ENCODE results near the gene TMEM229B. TPM values are rescaled to one million over a fixed set of nuclear protein-coding genes. Genes with fewer than 3 reads are reported as not detected.

Gene TMEM229B
- total and polyA plus RNA-seq, 2 donors (not counting 1 experiment from before 2014, with no cell fraction given), result 0.68 to 0.99 TPM

DNA sequence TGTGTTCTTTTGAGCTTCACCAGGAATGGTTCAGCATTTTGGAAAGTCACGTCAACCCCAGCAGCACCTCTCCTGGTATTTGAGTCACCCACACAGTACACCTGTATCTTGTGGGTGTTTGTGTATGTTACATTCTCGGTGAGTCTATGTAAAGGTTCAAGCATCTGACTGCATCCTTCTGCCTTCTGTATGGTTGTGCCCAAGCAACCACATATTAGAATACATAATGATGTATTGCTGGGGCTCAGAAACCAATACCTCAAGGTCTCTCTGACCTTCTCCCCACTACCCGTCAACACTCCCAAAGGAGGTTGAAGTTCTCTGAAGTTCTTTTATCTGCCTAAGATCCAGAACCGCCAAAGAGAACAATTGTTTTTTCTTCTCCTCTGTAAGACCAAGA, 9.2 kb upstream of the TMEM229B start:
- no peaks in the 10 kb centered on the region for H3K9me3 ChIP-seq (ENCODE audit: control insufficient read depth, insufficient read depth, low read depth, low read length)
- H3K79me2 ChIP-seq (ENCODE audit: control insufficient read depth, insufficient read depth, low read length), result no peaks in the 10 kb centered on the region
- H3K9ac ChIP-seq (ENCODE audit: insufficient read depth, low read length), result no peak overlapping the region
- H2AFZ ChIP-seq (ENCODE audit: low read length), result no peak overlapping the region
- no peak overlapping the region for H3K27ac ChIP-seq (ENCODE audit: insufficient read depth, low read length)
- no peak overlapping the region for H3K4me3 ChIP-seq (replicated peaks in 1 of 4; ENCODE audit: control extremely low read depth in 1 of 4, insufficient read depth in 1 of 4, low read depth in 3 of 4, low read length in 4 of 4)
- H3K27me3 ChIP-seq (ENCODE audit: control insufficient read depth, insufficient read depth, low read length), result no peaks in the 10 kb centered on the region
- no peaks in the 10 kb centered on the region for H4K20me1 ChIP-seq (ENCODE audit: control insufficient read depth, extremely low read depth, insufficient read depth, low read length)
- no peaks in the 10 kb centered on the region for H3K36me3 ChIP-seq (ENCODE audit: control insufficient read depth, insufficient read depth, low read length)
- H3K4me2 ChIP-seq (ENCODE audit: extremely low read depth, insufficient read depth, low read length), result no peak overlapping the region
- H3K4me1 ChIP-seq (ENCODE audit: control insufficient read depth, extremely low read depth, insufficient read depth, low read length), result no peaks in the 10 kb centered on the region
- DNase-seq (ENCODE audit: low read depth in 2 of 2), result no peak
- no peak for TF ChIP-seq EZH2 (IDR thresholded peaks at IDR 0.05; ENCODE audit: low read length, missing control alignments)
- TF ChIP-seq, protein P1, sequence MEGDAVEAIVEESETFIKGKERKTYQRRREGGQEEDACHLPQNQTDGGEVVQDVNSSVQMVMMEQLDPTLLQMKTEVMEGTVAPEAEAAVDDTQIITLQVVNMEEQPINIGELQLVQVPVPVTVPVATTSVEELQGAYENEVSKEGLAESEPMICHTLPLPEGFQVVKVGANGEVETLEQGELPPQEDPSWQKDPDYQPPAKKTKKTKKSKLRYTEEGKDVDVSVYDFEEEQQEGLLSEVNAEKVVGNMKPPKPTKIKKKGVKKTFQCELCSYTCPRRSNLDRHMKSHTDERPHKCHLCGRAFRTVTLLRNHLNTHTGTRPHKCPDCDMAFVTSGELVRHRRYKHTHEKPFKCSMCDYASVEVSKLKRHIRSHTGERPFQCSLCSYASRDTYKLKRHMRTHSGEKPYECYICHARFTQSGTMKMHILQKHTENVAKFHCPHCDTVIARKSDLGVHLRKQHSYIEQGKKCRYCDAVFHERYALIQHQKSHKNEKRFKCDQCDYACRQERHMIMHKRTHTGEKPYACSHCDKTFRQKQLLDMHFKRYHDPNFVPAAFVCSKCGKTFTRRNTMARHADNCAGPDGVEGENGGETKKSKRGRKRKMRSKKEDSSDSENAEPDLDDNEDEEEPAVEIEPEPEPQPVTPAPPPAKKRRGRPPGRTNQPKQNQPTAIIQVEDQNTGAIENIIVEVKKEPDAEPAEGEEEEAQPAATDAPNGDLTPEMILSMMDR (conservative IDR thresholded peaks at IDR 0.05 in 1 of 2, IDR thresholded peaks at IDR 0.05 in 1 of 2; ENCODE audit: low read depth in 1 of 2, low read length in 2 of 2), result no peak

DNA sequence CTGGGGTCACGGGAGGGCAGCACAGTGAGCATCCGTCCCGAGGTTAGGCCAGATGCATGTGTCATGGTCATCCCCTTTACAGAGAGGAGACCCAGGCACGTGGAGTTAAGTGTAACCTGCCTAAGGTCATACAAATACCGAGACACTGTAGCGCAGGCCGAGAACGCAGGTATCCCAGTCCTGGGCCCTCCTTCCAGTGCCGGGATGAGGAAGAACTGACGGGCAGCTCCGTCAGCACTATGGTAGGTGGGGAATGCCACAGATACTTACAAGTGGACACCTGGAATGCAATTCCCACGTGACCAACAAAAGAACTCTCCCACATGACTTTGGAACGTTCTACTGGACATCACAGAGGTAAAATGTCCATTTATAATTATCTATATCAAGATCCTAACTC, 8.7 kb upstream of the TMEM229B start:
- Histone ChIP-seq H3K36me3 (ENCODE audit: control insufficient read depth, insufficient read depth, low read length) (no peaks in the 10 kb centered on the region), H3K27ac (ENCODE audit: insufficient read depth, low read length) (no peak overlapping the region), H3K27me3 (ENCODE audit: control insufficient read depth, insufficient read depth, low read length) (no peaks in the 10 kb centered on the region), H3K4me2 (ENCODE audit: extremely low read depth, insufficient read depth, low read length) (no peak overlapping the region), H4K20me1 (ENCODE audit: control insufficient read depth, extremely low read depth, insufficient read depth, low read length) (no peaks in the 10 kb centered on the region), H3K9ac (ENCODE audit: insufficient read depth, low read length) (no peak overlapping the region), H2AFZ (ENCODE audit: low read length) (no peak overlapping the region), H3K9me3 (ENCODE audit: control insufficient read depth, insufficient read depth, low read depth, low read length) (no peaks in the 10 kb centered on the region), H3K79me2 (ENCODE audit: control insufficient read depth, insufficient read depth, low read length) (no peaks in the 10 kb centered on the region), H3K4me3 (replicated peaks in 1 of 4; ENCODE audit: control extremely low read depth in 1 of 4, insufficient read depth in 1 of 4, low read depth in 3 of 4, low read length in 4 of 4) (no peak overlapping the region), H3K4me1 (ENCODE audit: control insufficient read depth, extremely low read depth, insufficient read depth, low read length) (no peaks in the 10 kb centered on the region)
- TF ChIP-seq, protein P1 (conservative IDR thresholded peaks at IDR 0.05 in 1 of 2, IDR thresholded peaks at IDR 0.05 in 1 of 2; ENCODE audit: low read depth in 1 of 2, low read length in 2 of 2), result no peak
- TF ChIP-seq EZH2 (IDR thresholded peaks at IDR 0.05; ENCODE audit: low read length, missing control alignments), result no peak
- no peak for DNase-seq (ENCODE audit: low read depth in 2 of 2)

DNA sequence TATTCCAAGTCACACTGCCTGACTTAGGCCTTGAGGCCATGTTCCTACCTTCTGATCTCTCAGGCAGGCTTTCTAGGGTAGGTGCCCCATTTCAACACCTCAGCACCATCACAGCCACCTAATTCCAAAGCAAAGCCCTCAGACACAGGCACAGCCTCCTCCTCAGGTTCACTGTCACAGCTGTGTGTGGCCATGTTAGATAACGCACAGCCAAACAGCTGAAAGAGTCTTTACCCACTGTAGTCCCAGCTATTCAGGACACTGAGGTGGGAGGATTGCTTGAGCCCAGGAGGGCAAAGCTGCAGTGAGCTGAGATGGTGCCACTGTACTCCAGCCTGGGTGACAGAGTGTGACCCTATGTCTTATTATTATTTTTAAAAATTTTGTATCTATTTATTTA, 7.3 kb upstream of the TMEM229B start:
- Histone ChIP-seq H3K79me2 (ENCODE audit: control insufficient read depth, insufficient read depth, low read length) (no peaks in the 10 kb centered on the region), H3K4me1 (ENCODE audit: control insufficient read depth, extremely low read depth, insufficient read depth, low read length) (no peaks in the 10 kb centered on the region), H3K4me3 (replicated peaks in 1 of 4; ENCODE audit: control extremely low read depth in 1 of 4, insufficient read depth in 1 of 4, low read depth in 3 of 4, low read length in 4 of 4) (no peak overlapping the region), H3K27me3 (ENCODE audit: control insufficient read depth, insufficient read depth, low read length) (no peaks in the 10 kb centered on the region), H3K27ac (ENCODE audit: insufficient read depth, low read length) (no peak overlapping the region), H3K4me2 (ENCODE audit: extremely low read depth, insufficient read depth, low read length) (no peak overlapping the region), H4K20me1 (ENCODE audit: control insufficient read depth, extremely low read depth, insufficient read depth, low read length) (no peaks in the 10 kb centered on the region), H3K36me3 (ENCODE audit: control insufficient read depth, insufficient read depth, low read length) (no peaks in the 10 kb centered on the region), H2AFZ (ENCODE audit: low read length) (no peak overlapping the region), H3K9ac (ENCODE audit: insufficient read depth, low read length) (no peak overlapping the region), H3K9me3 (ENCODE audit: control insufficient read depth, insufficient read depth, low read depth, low read length) (no peaks in the 10 kb centered on the region)
- no peak for DNase-seq (ENCODE audit: low read depth in 2 of 2)
- TF ChIP-seq EZH2 (IDR thresholded peaks at IDR 0.05; ENCODE audit: low read length, missing control alignments), result no peak
- TF ChIP-seq, protein P1 (conservative IDR thresholded peaks at IDR 0.05 in 1 of 2, IDR thresholded peaks at IDR 0.05 in 1 of 2; ENCODE audit: low read depth in 1 of 2, low read length in 2 of 2), result no peak

Measured in fibroblast of lung (primary cell).